Hepatocyte (in vitro differentiated cells): Measurements from ENCODE around the gene TMEM242.

Experiments
- EZH2 ChIP-seq: fragments of 200-600 bp; sonication (generic); IDR thresholded peaks from 2 replicates; pipeline ENCODE4 v1.6.1; 2016; ENCODE audit warnings: antibody characterized with exemption, mild to moderate bottlenecking, borderline replicate concordance
- EZH2phosphoT487 ChIP-seq: fragments of 200-600 bp; sonication (generic); IDR thresholded peaks from one replicate; pipeline ENCODE4 v1.6.1; 2018; ENCODE audit warnings: antibody characterized with exemption, mild to moderate bottlenecking, low read depth, moderate library complexity; ENCODE audit not compliant: unreplicated experiment, severe bottlenecking
- TF ChIP-seq, protein P1 (sequence below): fragments of 200-600 bp; sonication (generic); IDR thresholded peaks from 2 replicates; pipeline ENCODE4 v1.5.1; 2016; ENCODE audit warnings: antibody characterized with exemption, mild to moderate bottlenecking; ENCODE audit not compliant: poor library complexity

DNA sequence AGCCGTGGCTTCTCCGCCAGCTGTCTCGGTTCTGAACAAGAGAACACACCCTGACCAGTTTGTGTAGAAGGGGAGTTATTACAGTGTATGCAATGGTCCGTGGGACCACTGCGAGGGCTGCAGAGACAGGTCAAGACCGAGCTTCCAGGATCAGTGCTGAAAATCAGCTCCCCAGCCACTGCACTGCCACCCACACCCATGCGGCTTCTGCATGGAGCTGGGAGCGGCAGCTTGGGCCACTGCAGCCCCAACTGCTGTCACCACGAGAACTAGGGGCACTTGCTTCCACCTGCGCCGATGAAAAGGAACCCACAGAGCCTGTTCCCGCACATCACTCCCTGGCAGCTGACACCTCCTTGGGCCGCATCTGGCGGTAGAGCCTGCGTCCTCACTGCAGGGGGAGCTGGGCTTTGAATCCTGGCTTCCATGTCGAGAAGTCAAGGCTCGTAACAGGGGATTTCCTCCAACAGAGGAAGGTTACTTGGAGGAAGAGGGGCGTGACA is 56.2 kb downstream of the TMEM242 start:
- TF ChIP-seq, protein P1, sequence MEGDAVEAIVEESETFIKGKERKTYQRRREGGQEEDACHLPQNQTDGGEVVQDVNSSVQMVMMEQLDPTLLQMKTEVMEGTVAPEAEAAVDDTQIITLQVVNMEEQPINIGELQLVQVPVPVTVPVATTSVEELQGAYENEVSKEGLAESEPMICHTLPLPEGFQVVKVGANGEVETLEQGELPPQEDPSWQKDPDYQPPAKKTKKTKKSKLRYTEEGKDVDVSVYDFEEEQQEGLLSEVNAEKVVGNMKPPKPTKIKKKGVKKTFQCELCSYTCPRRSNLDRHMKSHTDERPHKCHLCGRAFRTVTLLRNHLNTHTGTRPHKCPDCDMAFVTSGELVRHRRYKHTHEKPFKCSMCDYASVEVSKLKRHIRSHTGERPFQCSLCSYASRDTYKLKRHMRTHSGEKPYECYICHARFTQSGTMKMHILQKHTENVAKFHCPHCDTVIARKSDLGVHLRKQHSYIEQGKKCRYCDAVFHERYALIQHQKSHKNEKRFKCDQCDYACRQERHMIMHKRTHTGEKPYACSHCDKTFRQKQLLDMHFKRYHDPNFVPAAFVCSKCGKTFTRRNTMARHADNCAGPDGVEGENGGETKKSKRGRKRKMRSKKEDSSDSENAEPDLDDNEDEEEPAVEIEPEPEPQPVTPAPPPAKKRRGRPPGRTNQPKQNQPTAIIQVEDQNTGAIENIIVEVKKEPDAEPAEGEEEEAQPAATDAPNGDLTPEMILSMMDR, result no peak
- TF ChIP-seq EZH2 (no peak), EZH2phosphoT487 (no peak)
